CD4-positive, alpha-beta T cell treated with Interleukin-17A for 1 hour (primary cell): ENCODE results near the gene TAF4.
"Not testable (repeated sequence)": the region's sequence is repeated elsewhere in the genome, so short reads cannot be mapped to it uniquely, and the experiment has no call there.

Experiments
- DNase-seq: peaks from one replicate; pipeline ENCODE4 v3.0.0-alpha.2; 2020

The TAF4 gene

DNA sequence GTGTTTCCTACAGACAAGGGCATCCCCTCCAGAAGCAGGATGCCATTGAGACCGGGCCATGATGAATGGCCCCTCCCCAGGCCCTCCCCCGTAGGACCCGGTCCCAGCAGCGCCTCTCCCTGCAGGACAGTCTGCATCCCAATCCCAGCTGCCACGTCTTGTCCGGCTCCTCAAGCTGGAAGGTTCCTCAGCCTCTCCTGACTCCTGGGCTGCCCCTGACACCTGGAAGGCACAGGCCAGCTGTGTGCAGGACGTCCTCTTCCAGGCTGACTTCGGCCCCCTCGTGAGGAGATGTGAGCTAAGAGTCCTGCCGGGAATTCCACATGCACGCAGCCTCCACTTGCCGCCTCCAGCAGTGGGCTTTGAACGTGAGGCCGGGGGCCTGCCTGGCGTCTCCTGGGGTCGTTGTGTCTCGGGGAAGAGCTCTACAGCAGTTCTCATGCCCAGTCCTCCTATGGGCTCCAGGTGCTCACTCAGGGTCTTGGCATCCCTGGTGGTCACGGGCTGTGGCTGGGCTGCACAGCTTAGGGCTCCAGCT, 64.4 kb downstream of the TAF4 start:
- no peak for DNase-seq

DNA sequence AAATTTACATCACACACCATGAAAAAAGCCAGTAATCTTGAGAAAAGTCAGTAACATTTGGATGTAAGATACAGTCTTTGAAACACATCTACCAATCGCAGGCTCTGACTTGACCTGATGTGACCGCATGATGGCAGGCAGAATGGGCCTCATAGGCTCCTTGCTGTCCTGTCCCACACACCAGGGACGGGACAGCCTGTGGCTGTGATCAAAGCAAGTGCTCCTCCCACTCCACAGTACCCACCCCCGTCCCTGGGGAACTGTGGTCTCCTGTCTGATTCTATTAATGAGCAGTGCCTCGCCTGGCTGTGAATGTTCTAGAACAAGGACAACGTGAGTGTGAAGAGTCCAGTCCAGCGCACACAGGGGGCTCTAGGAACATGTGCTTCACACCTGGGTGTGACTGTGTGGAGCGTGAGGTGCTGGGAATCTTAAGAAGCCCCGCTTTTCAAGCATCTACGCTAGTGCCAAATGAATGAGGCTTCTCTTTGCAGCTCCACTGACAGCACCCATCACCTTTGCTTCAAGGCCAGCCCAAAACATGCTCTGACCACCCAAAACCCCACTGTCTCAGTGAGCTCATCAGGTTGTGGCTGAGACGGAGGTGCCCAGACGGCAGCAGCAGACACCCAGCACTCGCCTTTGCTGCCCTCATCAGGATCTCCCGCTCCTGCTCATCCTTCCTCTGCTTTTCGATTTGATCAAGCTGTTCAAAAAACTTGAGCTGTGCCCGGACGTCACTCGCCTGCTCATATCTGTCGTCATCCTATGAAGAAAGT, 67.1 kb downstream of the TAF4 start:
- DNase-seq = no peak

- no peak for DNase-seq
These were observed 67.8 kb downstream of the TAF4 start for GRCh38 chr20:61997891-61998290.

DNA sequence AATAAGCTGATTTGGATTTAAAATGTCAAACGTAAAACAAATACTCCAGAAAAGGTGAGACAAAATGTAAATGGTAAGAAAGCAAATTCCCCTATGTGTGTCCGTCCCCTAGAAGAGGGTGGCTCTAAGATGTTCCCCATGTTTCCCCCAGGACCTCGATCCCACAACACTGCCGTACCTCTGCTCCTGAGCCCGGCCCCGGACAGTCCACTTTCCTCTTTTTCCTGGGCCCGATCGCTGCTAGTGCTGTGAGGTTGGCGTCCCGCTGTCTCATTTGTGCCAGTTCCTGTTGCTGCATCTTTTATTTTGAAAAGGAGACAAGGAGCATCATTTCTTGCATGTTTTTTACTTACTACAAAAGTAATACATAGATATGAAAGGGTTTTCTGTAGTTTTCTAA, 68.3 kb downstream of the TAF4 start:
- no peak for DNase-seq

DNA sequence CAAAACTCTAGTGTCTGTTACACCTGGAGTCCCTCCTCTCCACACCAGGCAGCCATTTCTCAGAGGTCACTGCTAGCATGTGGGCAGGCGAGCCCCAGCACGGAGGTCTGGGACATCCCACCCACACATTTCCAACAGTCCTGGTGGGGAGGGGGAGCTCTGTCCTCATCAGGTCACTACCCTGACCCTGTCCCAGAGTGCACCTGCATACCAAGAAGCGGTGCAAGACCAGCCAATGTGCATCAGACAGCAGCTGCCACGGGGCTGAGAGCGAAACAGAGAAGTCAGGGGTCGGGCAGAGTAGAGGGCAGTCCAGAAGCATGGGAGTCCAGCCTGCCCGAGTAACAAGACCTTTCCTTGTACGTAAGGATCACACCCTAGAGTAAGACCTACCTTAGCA, 71.1 kb downstream of the TAF4 start:
- no peak for DNase-seq

DNA sequence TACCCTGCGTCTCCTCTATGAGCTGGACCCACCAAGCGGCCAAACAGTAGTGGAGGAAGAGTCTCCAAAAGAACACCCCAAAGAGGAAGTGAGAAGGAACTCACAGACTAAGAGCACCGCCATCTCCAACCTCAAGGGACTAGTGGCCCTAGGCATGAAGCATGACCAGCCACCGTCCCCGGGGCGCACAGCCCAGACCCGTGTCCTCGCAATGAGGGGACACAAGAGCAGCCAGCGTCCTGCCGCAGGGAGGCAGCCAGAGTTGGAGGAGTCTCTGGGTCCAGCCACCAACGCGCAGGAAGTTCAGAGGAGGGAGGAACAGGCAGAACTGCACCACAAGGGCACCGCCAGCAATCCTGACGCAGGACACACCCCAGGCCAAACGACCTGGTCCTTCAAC, 72.6 kb downstream of the TAF4 start:
- no peak for DNase-seq

GRCh38 chr20:61991476-61991875, 74.2 kb downstream of the TAF4 start:
- no peak for DNase-seq

GRCh38 chr20:61990484-61990883, 75.2 kb downstream of the TAF4 start:
- no peak for DNase-seq

DNA sequence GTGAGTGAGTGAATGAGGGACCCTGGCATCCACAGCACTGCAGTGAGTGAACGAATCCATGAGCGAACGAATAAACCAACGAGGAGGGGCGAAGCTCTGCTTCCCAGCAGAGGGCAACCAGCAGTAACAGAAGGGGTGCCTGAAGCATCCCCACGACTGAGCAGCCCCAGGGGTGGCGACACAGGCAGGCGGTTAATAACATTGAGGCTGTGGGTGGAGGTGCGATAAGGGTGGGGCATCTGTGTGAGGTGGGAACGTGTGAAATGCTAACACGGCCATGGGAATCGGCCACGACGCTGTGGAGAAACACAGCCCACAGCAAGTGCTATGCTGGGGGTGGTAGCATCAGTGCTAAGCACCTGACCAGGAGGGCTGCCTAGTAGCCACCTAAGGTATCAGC, 75.9 kb downstream of the TAF4 start:
- DNase-seq = peak; percentile 21

DNA sequence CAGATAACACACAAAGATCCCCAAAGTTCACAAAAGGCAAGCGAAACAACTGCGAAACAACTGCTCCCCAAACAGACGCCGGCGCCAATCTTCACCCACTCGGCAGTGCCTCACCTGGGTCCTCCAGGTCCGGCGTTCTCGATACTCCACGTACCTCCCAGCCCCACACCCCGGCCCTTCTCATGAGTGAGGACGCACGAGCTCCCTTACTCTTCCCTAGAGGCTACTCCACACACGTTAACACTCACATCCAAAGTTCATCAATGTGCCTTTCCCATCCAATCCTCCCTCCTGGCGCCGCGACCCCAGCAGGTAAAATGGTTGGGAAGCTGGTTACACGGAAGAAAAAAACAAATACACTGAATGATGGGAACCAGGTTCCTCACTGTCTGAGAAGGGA, 77.0 kb downstream of the TAF4 start:
- no peak for DNase-seq

GRCh38 chr20:61986762-61987321, 78.8 kb downstream of the TAF4 start:
- no peak for DNase-seq

DNA sequence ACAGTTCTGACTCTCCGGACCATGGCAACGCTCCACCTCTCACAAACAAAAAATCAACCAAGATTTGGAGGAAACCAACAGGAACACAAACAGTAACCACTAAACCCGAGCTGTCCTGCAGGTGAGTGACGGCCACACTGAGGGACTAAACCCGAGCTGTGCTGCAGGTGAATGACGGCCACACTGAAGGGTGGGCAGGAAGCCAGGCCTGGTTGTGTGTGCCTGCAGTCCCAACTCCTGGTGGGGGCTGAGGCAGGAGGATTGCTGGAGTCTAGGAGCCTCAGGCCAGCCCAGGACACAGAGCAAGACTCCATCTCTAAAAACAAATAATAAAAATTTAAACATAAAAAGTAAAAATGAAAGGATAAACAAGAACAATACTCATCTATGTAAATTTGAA, 80.6 kb downstream of the TAF4 start:
- no peak for DNase-seq

- DNase-seq = not testable (repeated sequence)
These were observed 81.2 kb downstream of the TAF4 start for GRCh38 chr20:61984431-61984830.

DNA sequence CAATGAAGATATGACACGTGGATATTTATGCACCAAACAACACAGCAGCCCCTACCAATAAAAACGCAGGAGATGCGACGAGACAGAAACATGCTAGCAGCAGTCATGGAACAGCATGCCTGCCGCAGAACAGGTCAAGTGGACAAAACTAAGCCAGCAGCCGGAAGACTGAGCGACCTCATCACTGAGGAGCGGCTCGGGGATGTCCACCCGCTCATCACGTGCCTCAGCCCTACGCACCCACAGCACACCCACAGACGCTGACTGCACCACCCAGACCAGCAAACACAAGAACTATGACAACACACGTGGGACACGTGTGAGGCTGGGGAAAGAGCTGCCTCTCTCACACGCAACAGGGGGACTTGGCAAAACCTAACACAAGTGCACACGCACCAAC, 81.7 kb downstream of the TAF4 start:
- DNase-seq = no peak

- no peak for DNase-seq
These were observed 82.7 kb downstream of the TAF4 start for GRCh38 chr20:61982951-61983315.

- peak; percentile 45 for DNase-seq
These were observed 83.3 kb downstream of the TAF4 start for GRCh38 chr20:61982191-61982950.

DNA sequence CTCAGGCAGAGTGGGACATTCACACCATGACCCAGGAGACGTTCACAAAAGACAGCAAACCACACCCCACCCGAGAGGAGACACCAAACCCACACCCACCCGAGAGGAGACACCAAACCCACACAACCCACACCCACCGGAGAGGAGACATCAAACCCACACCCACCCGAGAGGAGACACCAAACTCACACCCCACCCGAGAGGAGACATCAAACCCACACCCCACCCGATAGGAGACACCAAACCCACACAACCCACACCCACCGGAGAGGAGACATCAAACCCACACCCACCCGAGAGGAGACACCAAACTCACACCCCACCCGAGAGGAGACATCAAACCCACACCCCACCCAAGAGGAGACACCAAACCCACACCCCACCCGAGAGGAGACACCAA, 84.0 kb downstream of the TAF4 start:
- peak; percentile 33 for DNase-seq

DNA sequence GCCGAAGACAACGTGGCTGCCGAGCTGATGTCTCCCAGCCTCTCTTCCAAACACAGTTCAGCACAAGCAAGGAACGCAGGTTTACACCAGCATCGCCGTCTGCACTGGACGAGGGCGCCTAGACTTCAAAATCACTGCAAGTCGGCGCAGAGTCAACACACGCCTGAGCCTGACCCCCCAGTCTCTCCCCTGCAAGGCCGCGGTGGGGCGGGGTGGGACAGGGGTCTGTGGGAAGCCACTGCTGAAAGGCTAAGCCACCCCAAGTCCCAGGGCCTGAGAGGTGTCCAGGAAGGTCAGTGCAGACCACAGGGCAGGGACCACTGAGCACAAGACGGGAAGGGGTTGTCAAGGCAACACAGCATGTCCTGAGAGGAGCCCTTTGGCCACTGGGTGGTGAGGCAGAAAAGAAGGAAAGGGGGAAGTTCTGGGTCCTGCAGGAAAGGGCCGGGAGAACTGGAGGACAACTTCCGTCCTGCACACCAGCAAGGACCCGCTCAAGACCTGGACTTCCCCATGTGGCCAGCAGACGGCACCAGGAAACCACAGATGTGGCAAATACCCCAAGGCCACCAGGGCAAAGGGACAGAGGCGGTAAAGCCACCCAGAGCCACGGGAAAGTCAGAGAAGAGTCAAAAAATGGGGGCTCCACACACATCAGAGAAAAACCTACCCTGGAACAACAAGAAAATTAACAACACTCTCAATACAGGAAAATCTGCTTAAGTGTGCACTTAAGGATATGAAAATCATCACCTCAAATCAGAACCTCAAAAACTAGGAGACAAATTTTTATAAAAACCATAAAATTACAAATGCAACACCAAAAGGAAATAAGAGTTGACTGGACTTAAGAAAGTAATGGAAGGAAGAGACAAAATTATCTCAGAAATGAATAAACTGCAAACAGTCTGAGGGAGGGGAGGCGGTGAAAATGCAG, 84.8 kb downstream of the TAF4 start:
- DNase-seq = no peak

- no peak for DNase-seq
These were observed 85.7 kb downstream of the TAF4 start for GRCh38 chr20:61979701-61980635.

DNA sequence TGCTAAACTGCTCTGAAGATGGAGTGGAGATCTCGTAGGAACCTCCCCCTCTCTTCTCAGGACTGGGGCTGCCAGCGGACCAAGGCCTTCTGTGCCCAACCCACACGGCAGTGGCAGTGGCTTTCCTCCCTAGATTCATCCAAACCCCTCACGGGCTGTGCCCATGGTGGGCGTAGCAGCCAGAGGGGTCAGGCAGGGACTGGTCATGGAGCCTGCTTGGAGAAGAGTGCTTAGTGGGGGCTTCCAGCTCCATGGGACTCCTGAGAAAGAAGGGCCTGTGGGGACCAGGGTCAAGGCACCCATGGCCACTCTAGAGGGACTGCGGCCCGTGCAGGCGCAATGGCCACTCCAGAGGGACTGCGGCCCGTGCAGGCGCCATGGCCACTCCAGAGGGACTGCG, 86.6 kb downstream of the TAF4 start:
- DNase-seq = no peak

GRCh38 chr20:61978491-61978890, 87.2 kb downstream of the TAF4 start:
- DNase-seq = no peak

- DNase-seq = no peak
These were observed 88.3 kb downstream of the TAF4 start for GRCh38 chr20:61977419-61977786.
